Activated CD4-positive, alpha-beta T cell treated with anti-CD3 and anti-CD28 coated beads for 24 hours (primary cell): Measurements from ENCODE around the gene RPS16.

ENCODE experiments used
- DNase-seq, 2 donors: peaks; one replicate each; pipeline ENCODE4 v3.0.0-alpha.2; 2020; ENCODE audit warnings: low read depth in 2 of 2

The RPS16 gene

DNA sequence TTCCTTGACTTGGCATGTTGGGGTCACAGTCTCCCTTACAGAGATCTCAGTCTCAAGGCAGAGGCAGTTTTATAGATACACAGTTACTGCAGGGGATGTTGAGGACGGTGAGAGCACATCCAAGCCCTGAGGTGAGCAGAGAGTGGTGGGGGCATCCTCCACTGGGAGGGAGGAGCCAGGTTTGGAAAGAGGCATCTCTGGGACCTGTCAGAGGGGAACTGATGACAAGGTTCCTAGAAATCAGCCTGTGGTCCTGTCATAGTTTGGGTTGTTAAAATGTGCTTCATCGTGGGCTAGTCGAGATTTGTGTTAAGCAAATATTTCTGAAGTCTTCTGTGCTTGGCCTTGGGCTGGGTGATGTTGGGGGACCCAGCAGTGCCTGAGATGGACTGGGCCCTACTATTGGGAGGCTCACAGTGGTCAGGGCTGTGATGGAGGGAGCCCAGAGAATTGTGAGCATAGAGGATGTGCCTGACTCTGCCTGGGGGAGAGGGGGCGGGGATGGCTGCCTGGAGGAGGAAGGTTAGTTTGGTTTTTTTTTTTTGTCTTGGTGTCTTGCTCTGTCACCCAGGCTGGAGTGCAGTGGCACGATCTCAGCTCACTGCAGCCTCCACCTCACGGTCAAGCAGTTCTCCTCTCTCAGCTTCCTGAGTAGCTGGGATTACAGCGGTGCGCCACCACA lies 13.5 kb upstream of the RPS16 start:
- DNase-seq: no peak

- no peak for DNase-seq
Observed at GRCh38 chr19:39448271-39448670, 12.5 kb upstream of the RPS16 start.

DNA sequence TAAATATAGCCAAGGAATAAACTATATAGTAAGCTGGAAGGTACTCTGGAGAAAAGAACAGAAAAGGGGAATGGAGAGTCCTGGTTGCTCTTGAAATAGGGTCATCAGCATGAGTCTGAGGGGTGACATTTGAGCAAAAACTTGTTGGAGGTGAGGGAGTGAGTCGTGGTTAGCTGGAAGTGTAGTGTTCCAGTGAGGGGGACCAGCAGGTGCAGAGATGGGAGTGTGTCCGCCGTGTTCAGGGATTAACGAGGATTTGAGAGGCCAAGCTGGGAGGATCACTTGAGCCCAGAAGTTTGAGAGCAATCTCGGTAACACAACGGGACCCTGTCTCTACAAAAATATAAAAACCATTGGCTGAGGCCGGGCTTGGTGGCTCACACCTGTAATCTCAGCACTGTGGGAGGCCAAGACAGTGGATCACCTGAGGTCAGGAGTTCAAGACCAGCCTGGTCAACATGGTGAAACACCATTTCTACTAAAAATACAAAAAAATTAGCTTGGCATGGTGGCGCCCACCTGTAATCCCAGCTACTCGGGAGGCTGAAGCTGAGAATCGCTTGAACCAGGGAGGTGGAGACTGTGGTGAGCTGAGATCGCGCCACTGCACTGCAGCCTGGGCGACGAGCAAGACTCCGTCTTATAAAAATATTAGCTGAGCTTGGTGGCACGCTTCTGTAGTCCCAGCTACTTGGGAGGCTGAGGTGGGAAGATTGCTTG lies 10.8 kb upstream of the RPS16 start:
- no peak for DNase-seq

- DNase-seq: peak; percentile 92 to 96
Observed at GRCh38 chr19:39445196-39446111, 9.7 kb upstream of the RPS16 start, which contains the start of gene SUPT5H. SUPT5H (plus strand) TSS chr19:39445582; CDS start chr19:39445891, 309 bp downstream.

DNA sequence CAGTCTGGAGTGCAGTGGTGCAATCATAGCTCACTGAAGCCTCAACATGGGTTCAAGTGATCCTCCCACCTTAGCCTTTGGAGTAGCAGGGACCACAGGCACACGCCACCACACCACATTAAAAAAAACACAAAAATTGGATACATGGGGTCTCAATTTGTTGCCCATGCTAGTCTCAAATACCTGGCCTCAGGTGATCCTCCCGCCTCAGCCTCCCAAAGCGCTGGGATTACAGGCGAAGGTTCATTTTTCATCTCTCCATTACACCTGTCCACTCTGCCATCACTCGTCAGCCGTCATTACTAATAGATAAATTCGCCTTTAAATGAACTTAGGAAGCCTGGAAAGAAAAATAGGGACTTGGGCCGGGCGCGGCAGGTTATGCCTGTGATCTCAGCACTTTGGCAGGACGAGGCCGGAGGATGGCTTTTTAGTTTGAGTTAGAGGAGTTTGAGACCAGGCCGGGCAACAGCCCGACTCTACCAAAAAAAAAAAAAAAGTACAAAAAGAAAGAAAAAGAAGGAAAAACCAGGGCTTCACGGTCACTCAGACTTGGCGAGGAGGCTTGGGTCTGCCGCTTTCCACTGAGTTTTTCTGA lies 8.9 kb upstream of the RPS16 start:
- DNase-seq: no peak

DNA sequence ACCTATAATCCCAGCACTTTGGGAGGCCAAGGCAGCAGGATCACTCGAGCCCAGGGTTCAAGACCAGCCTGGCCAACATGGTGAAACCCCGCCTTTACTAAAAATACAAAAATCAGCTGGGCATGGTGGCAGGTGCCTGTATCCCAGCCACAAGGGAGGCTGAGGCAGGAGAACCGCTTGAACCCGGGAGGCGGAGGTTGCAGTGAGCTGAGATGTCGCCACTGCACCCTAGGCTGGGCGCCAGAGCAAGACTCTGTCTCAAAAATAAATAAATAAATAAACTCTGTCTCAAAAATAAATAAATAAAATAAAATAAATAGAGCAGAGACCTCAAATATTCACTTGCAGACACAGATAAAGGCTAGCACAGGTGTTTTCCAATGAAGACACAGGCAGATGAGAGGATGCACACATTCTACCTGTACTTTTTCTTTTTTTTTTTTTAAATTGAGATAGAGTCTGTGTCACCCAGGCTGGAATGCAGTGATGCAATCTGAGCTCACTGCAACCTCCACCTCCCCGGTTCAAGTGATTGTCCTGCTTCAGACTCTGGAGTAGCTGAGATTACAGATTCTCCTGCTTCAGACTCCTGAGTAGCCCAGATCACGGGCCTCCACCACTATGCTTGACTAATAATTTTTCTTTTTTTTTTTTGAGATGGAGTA lies 2.7 kb upstream of the RPS16 start:
- DNase-seq: no peak

- no peak for DNase-seq
Observed at GRCh38 chr19:39436350-39436716, 584 bp upstream of the RPS16 start.

- no peak for DNase-seq
Observed at GRCh38 chr19:39434123-39435076, 1.3 kb downstream of the RPS16 start.

DNA sequence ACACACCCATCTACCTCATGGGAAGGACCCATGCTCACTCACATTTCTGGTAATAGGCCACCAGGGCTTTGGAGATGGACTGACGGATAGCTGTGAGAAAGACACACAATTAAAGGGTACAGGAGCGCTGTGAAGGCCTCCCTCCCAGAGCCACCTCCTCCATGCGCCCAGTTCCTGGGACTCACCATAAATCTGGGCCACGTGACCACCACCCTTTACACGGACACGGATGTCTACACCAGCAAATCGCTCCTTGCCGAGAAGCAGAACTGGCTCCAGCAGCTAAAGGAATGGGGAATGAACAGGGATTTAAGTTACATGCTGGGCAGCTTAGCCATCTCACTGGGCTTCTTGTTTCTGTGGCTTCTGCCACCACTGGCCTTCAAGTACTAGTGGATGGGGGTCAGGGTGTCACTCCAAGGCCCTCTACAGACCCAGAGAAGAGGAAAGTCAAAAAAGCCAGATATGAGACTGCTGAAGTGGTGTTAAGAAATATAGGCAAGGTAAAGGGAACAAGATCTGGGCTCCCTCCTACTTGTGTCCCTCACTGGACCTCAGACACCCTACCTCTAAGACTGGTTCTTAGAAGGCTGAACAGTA lies 2.2 kb downstream of the RPS16 start:
- no peak for DNase-seq

DNA sequence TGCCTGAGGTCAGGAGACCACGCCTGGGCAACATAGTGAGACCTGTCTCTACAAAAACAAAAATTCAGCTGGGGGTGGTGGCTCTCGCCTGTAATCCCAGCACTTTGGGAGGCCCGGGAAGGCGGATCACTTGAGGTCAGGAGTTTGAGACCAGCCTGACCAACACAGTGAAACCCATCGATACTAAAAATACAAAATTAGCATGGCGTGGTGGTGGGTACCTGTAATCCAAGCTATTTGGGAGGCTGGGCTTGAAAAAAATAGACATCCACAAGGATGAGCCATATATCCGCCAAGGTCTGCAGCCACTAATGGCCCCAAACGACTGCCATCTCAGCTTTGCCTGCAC lies 3.1 kb downstream of the RPS16 start:
- no peak for DNase-seq

DNA sequence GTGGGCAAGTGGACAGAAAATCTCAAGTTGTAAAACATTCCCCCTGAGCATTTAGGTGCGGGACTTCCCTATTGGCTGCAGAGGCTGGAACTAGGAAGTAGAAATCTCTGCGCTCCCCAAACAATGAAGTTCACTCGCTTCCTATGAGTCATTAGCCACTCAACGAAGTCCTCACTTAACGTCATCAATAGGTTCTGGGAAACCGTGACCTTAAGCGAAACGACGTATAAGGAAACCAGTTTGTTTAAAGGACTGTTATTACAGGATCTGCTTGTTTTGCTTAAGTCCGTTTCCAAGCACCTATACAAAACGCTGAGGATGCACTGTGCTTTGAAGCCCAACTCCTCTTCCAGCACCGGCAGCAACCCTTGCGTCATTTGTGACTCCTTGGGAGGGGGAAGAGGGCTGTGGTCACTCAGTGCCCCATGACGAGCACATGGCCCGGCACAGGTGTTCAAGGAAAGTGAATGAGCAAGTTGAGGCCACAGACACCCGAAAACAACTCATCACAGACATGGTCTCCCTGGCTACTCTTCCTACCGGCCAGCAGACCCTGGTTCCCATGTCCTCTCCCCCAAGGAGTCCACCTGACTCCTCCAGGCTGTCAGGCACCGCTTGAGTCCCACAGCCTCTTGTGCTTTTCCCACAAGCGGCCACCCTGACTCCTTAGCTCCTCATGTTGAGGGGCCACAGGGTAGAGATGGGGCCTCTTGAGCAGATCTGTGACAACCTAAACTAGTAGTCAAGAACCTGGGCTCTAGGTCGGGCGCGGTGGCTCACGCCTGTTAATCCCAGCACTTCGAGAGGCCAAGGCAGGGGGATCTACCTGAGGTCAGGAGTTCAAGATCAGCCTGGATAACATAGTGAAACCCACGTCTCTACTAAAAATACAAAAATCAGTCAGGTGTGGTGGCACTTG lies 4.8 kb downstream of the RPS16 start:
- no peak for DNase-seq

DNA sequence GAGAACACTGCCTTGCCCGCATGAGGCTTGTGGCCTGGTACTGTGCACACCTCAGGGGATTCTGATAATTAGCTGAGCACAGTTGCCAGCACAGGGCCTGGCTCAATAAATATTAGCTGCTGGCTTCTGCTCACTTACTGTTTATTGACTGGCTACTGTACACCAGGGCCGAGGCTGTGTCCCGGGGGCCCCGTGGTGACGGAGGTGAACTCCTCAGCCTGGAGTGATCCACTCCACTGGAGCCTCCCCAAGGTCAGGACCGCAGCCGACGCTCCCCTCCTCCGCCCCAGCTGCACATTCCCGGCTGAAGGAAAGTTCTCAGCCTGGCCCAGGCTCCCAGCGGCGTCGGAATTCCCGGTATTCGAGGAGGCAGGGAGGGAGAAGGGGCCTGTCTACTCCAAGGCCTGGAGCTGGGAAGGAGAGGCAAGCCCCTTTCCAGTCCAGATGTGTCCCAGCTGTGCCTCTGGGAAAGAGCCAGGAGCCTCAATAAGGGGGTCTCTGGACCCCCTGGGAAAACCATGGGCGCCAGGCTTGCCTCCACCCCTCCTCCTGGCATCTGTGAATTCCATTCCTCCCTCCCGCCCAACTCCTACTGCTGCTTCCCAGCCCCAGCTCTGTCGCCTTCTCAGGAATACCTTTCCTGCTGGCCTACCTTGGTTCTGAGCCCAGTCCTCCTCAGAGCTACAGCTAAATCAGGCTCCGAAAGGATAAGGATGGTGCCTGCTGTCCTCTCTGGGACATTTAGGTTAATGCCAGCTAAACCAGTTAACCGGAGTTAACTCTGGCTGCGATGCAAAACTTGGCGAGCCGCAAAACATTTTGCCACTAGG lies 7.3 kb downstream of the RPS16 start:
- DNase-seq: no peak

DNA sequence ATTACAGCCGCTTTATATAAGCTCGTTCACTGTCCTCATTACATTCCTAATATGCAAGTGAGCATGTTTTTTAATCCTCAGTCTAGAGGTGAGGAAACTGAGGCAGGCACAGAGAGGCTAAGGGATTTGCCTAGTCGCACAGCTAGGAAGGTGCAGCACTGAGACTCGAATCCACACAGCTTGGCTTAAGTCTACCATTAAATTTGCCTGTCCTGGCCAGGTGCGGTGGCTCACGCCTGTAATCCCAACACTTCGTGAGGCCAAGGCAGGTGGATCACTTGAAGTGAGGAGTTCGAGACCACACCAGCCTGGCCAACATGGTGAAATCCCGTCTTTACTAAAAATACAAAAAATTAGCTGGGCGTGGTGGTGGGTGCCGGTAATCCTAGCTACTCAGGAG lies 8.0 kb downstream of the RPS16 start:
- no peak for DNase-seq

DNA sequence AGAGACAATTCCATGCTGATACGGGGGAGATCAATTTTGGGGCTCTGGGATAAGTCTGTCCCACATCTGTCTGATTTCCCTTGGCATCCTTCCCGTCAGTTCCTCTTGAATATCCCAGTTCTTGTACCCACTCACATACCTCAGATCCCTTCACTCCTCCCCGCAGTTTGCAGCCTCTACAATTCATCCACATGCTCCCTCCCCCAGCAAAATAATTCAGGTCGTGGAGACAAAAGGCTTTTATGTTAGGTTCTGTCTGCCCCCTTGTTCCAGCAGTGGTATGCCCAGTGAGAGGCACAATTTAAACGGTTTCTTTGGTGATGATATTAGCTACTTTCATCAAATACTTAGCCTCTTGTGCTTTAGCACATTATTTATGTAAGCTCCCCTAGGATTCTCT lies 9.6 kb downstream of the RPS16 start:
- no peak for DNase-seq

GRCh38 chr19:39425744-39426143 lies 10.0 kb downstream of the RPS16 start:
- DNase-seq: no peak

- no peak for DNase-seq
Observed at GRCh38 chr19:39424934-39425333, 10.8 kb downstream of the RPS16 start.

DNA sequence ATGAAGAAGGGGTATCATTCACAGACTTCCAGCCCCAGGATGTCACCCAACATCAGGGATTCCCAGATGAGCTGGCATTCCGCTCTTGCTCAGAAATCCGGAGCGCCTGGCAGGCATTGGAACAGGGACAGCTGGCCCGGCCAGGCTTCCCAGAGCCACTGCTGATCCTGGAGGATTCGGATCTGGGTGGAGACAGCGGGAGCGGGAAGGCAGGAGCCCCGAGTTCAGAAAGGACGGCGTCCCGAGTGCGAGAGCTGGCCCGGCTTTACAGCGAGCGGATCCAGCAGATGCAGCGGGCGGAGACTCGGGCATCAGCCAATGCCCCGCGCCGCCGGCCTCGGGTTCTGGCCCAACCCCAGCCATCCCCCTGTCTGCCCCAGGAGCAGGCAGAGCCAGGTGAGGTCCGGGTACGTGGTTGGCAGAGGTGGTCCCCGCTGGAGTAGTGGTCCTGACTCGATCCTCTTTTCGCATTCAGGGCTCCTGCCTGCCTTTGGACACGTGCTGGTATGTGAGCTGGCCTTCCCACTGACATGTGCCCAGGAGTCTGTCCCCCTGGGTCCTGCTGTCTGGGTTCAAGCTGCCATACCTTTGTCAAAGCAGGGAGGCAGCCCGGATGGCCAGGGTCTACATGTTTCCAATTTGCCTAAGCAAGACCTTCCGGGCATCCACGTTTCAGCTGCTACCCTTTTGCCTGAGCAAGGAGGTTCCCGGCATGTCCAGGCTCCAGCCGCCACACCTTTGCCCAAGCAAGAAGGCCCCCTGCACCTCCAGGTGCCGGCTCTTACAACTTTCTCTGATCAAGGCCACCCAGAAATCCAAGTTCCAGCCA lies 12.3 kb downstream of the RPS16 start:
- DNase-seq: no peak
